LNCAP (cell line): ENCODE data around the gene OSBPL10.
A peak's percentile ranks its signal among the peaks of the same experiment; 100 is the strongest.

ENCODE experiments used
- TF ChIP-seq, protein P1 (sequence below): fragments of 450-650 bp; IDR thresholded peaks from 2 replicates; pipeline ENCODE4 v1.5.1; 2017; ENCODE audit warnings: mild to moderate bottlenecking

Gene OSBPL10

DNA sequence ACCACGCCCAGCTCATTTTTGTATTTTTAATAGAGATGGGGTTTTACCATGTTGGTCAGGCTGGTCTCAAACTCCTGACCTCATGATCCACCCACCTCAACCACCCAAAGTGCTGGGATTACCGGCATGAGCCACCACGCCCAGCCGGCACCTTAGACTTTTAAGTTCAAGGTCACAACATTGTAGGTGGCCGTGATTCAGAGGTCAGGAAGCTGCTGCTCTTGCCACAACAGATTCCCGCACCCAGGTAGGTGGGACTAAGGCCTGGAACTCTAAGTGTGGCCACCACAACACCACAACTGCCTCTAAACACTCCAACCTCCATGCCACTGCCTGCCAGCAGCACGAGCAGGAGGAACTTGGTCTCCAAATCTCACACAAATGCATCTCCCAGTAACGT, 251.5 kb downstream of the OSBPL10 start:
- TF ChIP-seq, protein P1, sequence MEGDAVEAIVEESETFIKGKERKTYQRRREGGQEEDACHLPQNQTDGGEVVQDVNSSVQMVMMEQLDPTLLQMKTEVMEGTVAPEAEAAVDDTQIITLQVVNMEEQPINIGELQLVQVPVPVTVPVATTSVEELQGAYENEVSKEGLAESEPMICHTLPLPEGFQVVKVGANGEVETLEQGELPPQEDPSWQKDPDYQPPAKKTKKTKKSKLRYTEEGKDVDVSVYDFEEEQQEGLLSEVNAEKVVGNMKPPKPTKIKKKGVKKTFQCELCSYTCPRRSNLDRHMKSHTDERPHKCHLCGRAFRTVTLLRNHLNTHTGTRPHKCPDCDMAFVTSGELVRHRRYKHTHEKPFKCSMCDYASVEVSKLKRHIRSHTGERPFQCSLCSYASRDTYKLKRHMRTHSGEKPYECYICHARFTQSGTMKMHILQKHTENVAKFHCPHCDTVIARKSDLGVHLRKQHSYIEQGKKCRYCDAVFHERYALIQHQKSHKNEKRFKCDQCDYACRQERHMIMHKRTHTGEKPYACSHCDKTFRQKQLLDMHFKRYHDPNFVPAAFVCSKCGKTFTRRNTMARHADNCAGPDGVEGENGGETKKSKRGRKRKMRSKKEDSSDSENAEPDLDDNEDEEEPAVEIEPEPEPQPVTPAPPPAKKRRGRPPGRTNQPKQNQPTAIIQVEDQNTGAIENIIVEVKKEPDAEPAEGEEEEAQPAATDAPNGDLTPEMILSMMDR = no peak

DNA sequence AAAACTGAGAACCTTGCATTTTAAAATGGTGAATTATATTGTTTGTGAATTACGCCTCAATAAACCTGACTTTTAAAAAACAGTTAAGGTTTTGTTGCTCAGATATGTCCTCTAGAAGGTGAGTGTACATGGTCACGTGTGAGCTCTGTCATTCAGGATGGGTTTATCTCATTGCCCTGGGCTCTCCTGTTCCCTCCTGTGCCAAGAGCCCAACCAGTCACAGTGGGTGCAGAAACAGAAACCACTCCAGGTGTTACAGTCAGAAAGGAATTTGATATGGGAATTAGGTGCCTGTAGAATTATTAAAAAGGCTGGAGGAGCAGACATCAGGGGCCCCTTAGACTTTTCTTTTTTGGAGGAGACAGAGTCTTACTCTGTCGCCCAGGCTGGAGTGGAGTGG, 252.0 kb downstream of the OSBPL10 start:
- TF ChIP-seq, protein P1 = no peak

DNA sequence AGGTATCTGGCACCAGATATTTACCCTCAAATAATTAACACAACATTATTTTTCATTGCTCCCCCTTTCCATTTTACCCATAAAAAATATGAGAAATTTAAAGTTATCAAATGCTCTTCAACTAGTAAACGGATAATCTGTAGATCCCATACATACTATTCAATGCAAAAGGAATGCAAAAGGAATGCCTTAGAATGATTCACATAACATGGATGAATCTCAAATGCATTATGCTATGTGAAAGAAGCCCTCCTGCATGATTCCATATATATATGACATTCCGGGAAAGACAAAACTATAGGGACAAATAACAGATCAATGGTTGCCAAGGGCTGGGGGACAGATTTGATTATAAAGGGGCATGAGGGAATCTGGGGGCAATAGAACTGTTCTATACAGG, 252.7 kb downstream of the OSBPL10 start:
- TF ChIP-seq, protein P1 = no peak

DNA sequence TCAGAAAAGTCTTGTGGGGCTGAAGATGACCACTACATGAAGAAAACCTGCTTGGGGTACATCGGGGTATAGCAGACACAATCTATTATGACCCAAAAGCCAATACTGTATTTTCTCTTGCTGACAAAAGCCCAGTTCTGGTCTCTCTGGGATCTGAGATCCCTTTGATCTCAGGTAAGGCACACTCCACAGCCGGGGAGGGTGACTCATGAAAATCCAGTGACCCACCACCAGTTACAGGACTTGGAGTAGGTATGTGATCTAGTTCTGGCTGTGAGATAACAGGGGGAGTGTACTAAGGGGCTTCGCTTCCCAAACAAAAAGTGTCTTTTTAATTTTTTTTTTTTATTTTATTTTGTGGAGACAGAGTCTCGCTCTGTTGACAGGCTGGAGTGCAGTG, 255.1 kb downstream of the OSBPL10 start:
- TF ChIP-seq, protein P1 = no peak

DNA sequence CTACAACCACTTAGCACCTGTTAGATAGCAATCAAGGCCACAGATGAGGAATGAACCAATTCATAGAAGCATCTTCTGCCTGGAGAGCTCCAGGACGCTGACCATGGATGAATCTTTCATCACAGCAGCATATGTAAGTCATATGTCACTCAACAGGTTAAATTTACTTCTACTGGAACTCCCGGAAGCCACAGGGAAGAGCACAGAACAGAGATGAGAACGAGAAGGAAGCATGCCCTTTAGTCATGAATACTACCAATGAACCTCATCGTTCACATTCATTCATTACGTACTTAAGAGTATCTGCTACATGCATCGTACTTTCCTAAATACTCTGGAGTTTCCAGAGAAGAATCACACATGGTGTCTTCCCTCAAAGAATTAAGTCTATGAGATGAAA, 255.5 kb downstream of the OSBPL10 start:
- TF ChIP-seq, protein P1 = no peak

DNA sequence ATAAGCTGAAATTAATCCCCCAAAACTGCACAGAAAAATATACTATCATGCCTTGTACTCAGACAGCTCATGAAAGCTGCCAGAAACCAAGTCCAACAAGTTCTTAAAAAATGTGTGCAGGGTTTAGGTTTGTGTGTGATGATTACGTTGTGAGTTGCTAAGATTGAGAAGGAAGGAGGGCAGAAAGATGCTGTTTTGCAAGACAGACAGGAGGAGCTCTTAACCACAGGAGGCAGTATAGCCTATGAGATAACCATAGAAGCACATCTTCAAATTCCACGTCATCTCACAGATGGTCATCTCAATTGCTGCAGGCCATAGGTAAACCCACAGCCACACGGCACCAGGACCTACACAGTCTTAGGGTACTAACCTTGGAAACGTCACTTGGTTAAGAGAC, 256.4 kb downstream of the OSBPL10 start:
- TF ChIP-seq, protein P1 = peak; percentile 37

DNA sequence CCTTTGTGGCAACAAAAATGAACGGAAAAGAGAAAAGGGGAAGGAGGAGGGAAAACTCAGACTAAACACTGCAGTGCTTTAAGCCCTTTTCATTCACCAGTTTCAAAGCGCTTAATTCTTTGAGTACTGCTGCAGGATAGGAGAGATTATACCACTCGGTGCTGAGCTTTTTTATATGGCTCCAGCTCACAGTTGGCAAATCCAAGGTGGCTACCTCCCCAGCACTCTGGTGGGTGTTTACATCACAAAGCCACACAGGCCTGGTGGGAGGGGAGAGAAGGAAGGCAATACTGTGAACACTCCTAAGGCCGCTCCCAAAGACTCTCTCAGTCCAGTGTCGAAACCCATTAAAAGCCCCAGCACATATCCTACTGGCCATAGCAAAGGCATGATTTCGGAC, 256.9 kb downstream of the OSBPL10 start:
- TF ChIP-seq, protein P1 = no peak

DNA sequence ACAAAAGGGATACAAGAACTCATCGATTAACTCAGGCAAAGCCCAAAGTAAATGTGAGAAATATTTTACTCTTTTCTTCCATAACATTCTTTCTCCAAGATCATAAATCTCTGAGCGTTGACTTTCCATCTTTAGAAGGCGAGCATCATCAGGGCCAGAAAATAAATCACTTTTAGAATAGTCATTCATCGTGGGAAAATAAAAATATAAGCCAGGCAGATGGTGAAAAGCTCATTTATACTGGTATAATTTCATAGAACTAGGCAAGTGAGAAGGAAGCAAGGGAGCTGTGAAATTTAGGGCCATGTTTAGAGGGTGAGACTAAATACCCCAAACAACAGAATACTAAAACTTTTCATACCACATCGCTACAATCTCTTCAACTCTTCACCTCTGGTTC, 257.4 kb downstream of the OSBPL10 start:
- TF ChIP-seq, protein P1 = no peak
